ENCODE measurements around the gene HHAT.

DNA sequence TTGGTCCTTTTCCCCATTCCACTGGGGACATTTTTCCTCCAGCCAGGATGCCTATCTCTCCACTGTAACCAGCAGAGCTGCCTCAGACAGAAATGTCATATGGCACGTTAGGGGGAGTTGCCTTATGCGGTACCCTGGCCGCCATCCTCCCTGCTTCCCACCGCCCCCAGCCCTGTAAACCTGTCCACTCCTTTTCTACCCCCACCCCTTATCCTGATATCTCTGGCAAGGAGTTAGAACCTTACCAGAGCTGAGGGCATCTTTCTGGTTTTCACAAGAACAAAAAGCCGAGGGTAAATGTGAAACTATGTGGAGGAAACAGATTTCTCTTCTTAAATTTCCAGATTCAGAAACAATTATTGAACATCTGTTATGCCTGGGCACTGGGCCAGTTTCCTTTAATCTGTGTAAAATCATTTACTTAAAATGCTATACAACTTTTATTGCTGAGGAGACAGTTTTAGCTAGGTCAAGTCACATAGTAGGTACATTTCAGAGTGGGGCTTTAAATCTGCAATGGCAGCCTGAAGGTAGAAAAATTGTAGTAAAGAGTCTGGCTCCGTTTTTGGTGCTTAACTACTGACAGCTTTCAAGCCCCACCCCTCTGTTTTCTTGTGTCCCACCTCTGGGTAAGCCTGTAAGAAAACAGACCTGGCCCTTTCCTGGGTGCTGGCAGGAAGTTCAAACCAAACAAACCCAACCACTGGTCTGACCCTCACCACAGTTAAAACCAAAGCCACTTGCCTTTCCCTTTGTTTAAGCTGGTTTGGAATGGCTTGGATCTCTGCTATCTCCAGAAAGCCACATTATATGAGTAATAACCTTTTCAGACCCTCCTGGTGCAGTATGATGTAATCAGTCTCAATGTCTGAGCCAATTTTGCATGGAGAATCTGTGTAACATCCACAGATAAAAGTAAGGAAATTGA is 319.0 kb downstream of the HHAT start:
- TF ChIP-seq EZH2 (IDR thresholded peaks at IDR 0.05; ENCODE audit: insufficient read depth, poor library complexity, severe bottlenecking) (no peak), EZH2phosphoT487 (IDR thresholded peaks at IDR 0.05; ENCODE audit: insufficient read depth, low read depth) (no peak)

Measured in GM23248 (cell line).